Bronchial epithelial cell (primary cell): ENCODE measurements around the gene POGK. TPM values are rescaled to one million over a fixed set of nuclear protein-coding genes. Genes with fewer than 3 reads are reported as not detected.

Experiments used
- DNase-seq: peaks from one replicate; pipeline ENCODE4 v3.0.0-alpha.2; 2010; ENCODE audit warnings: low read depth
- FAIRE-seq: peaks from 2 replicates; lab custom pipeline; 2011; peaks lifted over from hg19 to GRCh38; lab: Jason Lieb, UNC
- H3K27me3 ChIP-seq: 2 replicates; pipeline ENCODE4 v1.5.1; 2011; ENCODE audit warnings: low read length; ENCODE audit not compliant: control insufficient read depth, insufficient read depth
- H3K36me3 ChIP-seq: 2 replicates; pipeline ENCODE4 v1.5.1; 2011; ENCODE audit warnings: low read length; ENCODE audit not compliant: control insufficient read depth, insufficient read depth
- H3K4me3 ChIP-seq: 2 replicates; pipeline ENCODE4 v1.5.1; 2011; ENCODE audit warnings: mild to moderate bottlenecking, low read depth, low read length, control low read depth
- total RNA-seq: library from RNA; depleted of rRNA; stranded (reverse); fragments of >200 nt; gene quantifications from 2 replicates; pipeline ENCODE4 v1.2.1, GENCODE V29; 2014
- TF ChIP-seq, protein P1 (sequence below): IDR thresholded peaks from 2 replicates; pipeline ENCODE4 v1.5.1; 2011; ENCODE audit warnings: mild to moderate bottlenecking, moderate library complexity, low read length, control low read depth, inconsistent platforms; ENCODE audit not compliant: insufficient read depth, severe bottlenecking

Gene POGK, protein sequence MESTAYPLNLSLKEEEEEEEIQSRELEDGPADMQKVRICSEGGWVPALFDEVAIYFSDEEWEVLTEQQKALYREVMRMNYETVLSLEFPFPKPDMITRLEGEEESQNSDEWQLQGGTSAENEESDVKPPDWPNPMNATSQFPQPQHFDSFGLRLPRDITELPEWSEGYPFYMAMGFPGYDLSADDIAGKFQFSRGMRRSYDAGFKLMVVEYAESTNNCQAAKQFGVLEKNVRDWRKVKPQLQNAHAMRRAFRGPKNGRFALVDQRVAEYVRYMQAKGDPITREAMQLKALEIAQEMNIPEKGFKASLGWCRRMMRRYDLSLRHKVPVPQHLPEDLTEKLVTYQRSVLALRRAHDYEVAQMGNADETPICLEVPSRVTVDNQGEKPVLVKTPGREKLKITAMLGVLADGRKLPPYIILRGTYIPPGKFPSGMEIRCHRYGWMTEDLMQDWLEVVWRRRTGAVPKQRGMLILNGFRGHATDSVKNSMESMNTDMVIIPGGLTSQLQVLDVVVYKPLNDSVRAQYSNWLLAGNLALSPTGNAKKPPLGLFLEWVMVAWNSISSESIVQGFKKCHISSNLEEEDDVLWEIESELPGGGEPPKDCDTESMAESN
- total RNA-seq = 22.0 and 32.4 TPM in 2 replicates

DNA sequence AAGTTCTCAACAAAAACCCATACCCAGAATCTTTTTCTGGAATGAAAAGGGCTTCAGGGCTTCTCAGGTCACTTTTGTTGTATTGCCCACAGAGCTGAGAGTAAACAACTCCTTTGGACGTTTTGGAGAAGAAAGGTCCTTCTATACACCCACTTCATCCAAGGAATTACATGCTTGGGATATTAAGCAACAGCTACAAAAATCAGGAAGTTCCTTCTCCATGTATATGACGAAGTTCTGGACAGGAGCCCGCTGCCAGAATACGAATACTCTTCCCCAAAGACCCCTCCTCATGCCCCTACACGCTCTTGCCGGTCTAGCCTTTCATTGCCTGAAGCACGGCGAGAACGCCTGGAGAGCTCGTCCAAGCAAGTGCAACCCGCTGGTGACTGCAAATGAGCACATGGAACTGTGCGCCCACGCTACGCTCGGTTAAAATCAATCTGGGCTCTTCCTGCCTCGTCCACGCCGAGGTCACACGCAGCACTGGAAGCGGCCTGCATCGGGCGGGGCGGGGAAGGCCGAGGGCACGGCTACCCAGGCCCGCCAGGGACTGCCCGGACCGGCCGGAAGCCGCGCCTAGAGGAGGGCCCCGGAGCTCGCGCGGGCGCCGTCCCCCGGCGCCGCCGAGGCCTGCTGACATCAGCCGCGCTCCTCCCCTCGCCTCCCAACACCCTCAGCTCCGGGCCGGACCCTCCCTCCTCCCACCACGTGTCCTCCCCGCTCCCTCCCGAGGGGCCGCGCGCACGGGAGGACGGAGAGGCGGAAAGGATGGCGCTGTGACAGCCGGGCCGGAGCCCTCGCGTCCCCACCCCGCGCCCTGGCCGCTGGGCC, at the start of gene POGK:
Gene POGK, plus strand, starts transcription at position 710 of the 834 bp plus-strand sequence. CDS start 1,482 bp downstream, outside the sequence.
- no peak for FAIRE-seq
- peaks cover 22% of the 10 kb centered on the region for H3K36me3 ChIP-seq
- TF ChIP-seq, protein P1, sequence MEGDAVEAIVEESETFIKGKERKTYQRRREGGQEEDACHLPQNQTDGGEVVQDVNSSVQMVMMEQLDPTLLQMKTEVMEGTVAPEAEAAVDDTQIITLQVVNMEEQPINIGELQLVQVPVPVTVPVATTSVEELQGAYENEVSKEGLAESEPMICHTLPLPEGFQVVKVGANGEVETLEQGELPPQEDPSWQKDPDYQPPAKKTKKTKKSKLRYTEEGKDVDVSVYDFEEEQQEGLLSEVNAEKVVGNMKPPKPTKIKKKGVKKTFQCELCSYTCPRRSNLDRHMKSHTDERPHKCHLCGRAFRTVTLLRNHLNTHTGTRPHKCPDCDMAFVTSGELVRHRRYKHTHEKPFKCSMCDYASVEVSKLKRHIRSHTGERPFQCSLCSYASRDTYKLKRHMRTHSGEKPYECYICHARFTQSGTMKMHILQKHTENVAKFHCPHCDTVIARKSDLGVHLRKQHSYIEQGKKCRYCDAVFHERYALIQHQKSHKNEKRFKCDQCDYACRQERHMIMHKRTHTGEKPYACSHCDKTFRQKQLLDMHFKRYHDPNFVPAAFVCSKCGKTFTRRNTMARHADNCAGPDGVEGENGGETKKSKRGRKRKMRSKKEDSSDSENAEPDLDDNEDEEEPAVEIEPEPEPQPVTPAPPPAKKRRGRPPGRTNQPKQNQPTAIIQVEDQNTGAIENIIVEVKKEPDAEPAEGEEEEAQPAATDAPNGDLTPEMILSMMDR = no peak
- peak; percentile 80 for DNase-seq
- H3K4me3 ChIP-seq = peak within 1 kb of the TSS; percentile 56
- H3K27me3 ChIP-seq = no peaks in the 10 kb centered on the region

DNA sequence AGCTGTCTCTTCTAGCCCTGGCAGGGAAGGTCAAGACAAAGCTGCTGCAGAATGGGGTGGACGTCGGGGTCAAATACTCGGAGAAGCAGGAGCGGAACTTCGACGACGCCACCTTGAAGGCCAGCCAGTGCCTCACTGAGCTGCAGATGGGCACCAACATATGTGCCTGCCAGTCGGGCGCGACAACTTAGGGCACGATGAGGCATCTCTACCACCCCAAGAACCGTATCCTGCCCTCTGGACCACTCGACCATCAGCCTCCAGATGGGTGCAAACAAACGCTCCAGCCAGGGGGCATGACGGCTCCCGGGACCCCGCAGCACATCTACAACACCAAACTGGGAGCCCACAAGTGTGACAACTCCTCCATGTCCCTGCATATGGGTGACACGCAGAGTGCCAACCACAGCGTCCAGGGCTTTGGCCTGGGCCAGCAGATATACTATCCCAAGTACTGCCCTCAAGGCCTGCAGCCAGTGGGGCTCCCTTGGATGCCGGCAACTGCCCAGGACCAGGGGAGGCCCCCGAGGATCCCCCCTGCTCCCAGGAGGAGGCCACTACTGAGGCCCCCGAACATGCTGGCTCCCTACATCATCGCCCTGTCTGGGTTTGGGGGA, 42.5 kb upstream of the POGK start:
- TF ChIP-seq, protein P1 = no peak
- H3K36me3 ChIP-seq = no peaks in the 10 kb centered on the region
- H3K4me3 ChIP-seq = no peak overlapping the region
- H3K27me3 ChIP-seq = no peaks in the 10 kb centered on the region
- FAIRE-seq (no peak), DNase-seq (no peak)

DNA sequence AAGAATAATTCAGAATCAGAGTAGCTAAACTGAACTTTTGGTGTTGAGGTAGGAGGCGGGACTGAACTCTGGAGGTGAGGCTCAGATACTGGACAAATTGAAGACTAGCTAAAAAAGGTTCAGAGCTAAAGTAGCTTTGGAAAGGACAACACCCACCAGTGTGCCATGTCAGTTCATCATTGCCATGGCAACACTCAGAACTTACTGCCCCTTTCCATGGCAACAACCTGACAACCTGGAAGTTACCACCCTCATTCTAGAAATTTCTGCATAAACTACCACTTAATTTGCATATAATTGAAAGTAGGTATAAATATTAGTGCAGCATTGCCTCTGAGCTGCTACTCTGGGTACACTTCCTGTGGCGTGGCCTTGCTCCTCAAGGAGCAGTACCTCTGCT, 30.3 kb upstream of the POGK start:
- H3K36me3 ChIP-seq = no peaks in the 10 kb centered on the region
- DNase-seq (no peak), FAIRE-seq (no peak)
- no peaks in the 10 kb centered on the region for H3K27me3 ChIP-seq
- TF ChIP-seq, protein P1 = no peak
- no peak overlapping the region for H3K4me3 ChIP-seq

DNA sequence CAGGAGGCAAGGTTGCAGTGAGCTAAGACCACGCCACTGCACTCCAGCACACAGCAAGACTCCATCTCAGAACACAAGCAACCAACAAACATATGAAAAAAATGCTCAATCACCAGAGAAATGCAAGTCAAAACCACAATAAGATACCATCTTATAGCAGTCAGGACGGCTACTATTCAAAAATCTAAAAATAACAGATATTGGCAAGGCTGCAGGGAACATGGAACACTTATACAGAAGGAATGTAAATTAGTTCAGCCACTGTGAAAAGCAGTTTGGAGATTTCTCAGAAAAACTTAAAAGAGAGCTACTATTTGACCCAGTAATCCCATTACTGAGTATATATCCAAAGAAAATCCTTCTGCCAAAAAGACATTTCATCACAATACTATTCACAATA, 27.6 kb upstream of the POGK start:
- TF ChIP-seq, protein P1 = no peak
- FAIRE-seq = no peak
- Histone ChIP-seq H3K27me3 (no peaks in the 10 kb centered on the region), H3K4me3 (no peak overlapping the region), H3K36me3 (no peaks in the 10 kb centered on the region)
- no peak for DNase-seq

DNA sequence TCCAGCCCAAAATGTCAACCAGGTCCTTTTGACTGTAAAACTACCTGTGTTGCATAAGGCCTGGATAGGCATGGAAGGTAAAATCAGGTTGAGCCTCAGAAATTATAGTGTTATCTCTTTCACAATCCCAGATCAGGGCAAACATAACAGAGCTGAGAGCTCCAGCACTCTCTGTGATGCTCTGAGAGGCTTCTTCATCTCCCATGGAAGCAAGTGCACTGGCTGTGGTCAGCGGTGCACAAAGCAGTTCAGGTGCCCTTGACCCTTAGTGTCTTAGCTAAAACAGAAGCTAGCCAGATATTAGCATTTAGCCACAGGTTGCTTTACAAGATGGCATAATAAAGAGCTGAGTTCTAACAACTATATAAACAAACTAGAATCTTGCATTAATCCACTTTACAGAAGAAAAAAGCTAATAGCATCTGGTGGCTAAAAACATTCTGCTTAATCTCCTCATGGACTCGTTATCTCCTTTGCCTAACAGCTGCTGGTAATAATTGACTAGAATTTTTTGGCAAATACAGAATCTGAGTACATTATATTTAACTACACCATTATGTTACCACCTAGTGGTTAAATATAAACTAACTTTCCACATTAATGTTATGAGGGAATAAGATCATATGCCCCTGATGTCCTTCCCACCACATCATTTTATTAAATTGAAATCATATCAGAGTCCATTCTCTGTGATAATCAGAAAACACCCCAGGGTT, 25.6 kb upstream of the POGK start:
- TF ChIP-seq, protein P1 = no peak
- no peak overlapping the region for H3K4me3 ChIP-seq
- no peaks in the 10 kb centered on the region for H3K36me3 ChIP-seq
- DNase-seq (no peak), FAIRE-seq (no peak)
- H3K27me3 ChIP-seq = no peaks in the 10 kb centered on the region
